Lower lobe of right lung (tissue), 2 donors: Measurements from ENCODE around the gene PEX11G. TPM values are rescaled to one million over a fixed set of nuclear protein-coding genes. Genes with fewer than 3 reads are reported as not detected.

Source experiments
- ATAC-seq, 2 donors: fragments of 200-7000 bp; cut with Tn5 transposase; one replicate each; pipeline ENCODE4 v1.9.1; 2020 to 2022; ENCODE audit warnings: mild to moderate bottlenecking in 2 of 2, moderate library complexity in 2 of 2
- DNase-seq: peaks from one replicate; pipeline ENCODE4 v3.0.0-alpha.2; 2020
- H3K27ac ChIP-seq: fragments of 200-600 bp; one replicate; pipeline ENCODE4 v1.8.0; 2022
- H3K27me3 ChIP-seq: fragments of 200-600 bp; one replicate; pipeline ENCODE4 v1.8.0; 2022; ENCODE audit warnings: low read depth
- H3K36me3 ChIP-seq: fragments of 200-600 bp; one replicate; pipeline ENCODE4 v1.8.0; 2022; ENCODE audit warnings: mild to moderate bottlenecking
- H3K4me1 ChIP-seq: fragments of 200-600 bp; one replicate; pipeline ENCODE4 v1.8.0; 2022
- H3K4me3 ChIP-seq: fragments of 200-600 bp; one replicate; pipeline ENCODE4 v1.8.0; 2022; ENCODE audit warnings: mild to moderate bottlenecking
- H3K9me3 ChIP-seq: fragments of 200-600 bp; one replicate; pipeline ENCODE4 v1.8.0; 2022
- CTCF ChIP-seq: fragments of 200-600 bp; IDR thresholded peaks from one replicate; pipeline ENCODE4 v1.8.0; 2022; ENCODE audit warnings: antibody characterized with exemption, mild to moderate bottlenecking
- intact Hi-C: fragments of 100-400 bp; cut with DNase I; formaldehyde crosslinking; loops from one replicate; pipeline ENCODE4 v1.11.0; 2022
- total RNA-seq: library from RNA; stranded (reverse); fragmentation: NEBNext Ultra II Directional; extraction: Animal tissue kit (Norgen Biotek cat#: 25700); gene quantifications from one replicate; pipeline ENCODE4 v1.2.1, GENCODE V29; 2021
- donor health status: DM: no; HTN: yes; CAD: no; lungs with severe emphysema.

Gene PEX11G
- total RNA-seq, 1 donor from 2014 or later: 3.8 TPM

DNA sequence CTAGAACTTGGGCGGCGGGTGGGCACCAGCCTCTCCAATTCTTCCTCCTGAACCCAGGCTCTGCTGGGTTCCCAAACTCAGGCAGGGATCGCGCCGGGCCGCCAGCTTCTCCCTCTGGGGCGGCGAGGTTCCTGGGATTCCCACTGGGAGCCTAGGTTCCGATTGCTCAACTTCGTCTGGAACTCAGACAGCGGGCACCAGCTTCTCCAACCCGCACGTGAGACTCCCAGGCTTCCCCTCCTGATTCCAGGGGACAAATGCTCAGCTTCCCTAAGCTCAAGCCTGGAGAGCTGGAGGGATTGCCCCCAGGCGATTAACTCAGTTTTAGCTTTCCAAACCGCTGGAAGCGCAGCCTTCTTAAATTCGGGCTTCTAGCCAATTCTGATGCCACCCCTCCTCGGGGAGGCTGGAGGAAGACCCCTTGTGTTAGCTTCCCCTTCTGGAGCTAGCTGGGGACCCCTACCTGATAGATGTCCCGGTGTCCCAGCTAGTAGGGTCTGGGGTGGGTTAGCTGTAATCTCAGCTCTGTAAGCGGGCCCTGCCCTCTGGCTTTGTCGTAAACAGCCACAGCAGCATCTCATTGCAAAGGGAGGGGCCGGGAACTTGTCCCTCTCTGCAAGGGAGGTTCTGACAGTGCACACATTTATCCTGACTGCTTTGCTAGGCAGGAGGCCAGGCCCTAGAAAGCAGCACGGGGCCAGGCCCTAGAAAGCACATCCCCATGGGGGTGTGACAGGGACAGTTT, 34.3 kb upstream of the PEX11G start:
- H3K4me3 ChIP-seq: peak overlapping the region; percentile 97
- TF ChIP-seq CTCF: no peak
- intact Hi-C loops: no loop called here
- H3K36me3 ChIP-seq: peaks cover 39% of the 10 kb centered on the region
- peaks cover 23% of the 10 kb centered on the region for H3K4me1 ChIP-seq
- ATAC-seq (peak in 1 of 2 donors; percentile 1), DNase-seq (peak; percentile 51)
- no peaks in the 10 kb centered on the region for H3K27me3 ChIP-seq
- no peaks in the 10 kb centered on the region for H3K9me3 ChIP-seq
- peak overlapping the region; percentile 80 for H3K27ac ChIP-seq

DNA sequence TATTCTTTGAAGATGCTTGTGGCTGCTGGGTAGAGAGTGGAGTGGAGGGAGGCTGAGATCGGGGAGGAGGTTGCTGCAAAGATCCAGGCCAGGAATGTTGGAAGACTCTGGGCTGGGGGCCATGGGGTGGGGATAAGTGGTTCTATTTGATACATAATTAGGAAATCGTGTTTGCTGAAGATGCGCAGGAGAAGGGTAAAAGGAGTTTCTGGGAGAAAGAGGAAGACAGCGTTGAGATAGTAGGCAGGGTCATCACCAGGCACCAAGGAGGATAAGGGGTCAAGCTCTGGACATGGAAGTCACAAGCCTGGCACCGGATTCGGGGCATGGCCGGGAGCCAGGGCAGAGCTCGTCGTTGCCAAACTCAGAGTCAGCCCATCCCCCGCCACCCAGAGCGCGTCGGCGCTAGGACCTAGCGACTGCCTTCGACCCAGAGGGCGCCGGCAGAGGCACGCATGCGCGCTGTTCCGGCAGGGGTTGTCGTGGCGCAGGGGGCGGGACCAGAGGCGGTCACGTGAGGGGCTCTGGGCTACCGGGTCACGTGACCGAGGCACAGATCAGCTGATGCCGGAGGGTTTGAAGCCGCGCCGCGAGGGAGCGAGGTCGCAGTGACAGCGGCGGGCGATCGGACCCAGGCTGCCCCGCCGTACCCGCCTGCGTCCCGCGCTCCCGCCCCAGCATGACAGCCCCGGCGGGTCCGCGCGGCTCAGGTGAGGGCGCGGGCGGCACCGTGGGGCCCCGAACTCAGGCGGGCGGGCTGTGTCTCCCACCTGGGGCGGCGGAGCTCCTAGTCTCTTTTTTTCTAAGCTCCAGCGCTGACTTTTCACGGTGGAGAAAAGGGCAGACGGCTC, 33.5 kb upstream of the PEX11G start, which contains the start of gene MCOLN1:
MCOLN1 (plus strand) TSS at position 553 of the 851 bp plus-strand sequence; CDS start at position 680, 127 bp downstream.
- Histone ChIP-seq H3K4me1 (peaks cover 26% of the 10 kb centered on the region), H3K27ac (peak within 1 kb of the TSS; percentile 80), H3K4me3 (peak within 1 kb of the TSS; percentile 97), H3K9me3 (no peaks in the 10 kb centered on the region), H3K27me3 (no peaks in the 10 kb centered on the region), H3K36me3 (peaks cover 33% of the 10 kb centered on the region)
- intact Hi-C loops: no loop called here
- peak; percentile 100 for DNase-seq
- TF ChIP-seq CTCF: no peak
- ATAC-seq: peak; percentile 92 to 97

GRCh38 chr19:7521551-7522071, 32.8 kb upstream of the PEX11G start:
- Histone ChIP-seq H3K27ac (peak overlapping the region; percentile 80), H3K4me1 (peaks cover 33% of the 10 kb centered on the region), H3K27me3 (no peaks in the 10 kb centered on the region), H3K36me3 (peaks cover 26% of the 10 kb centered on the region), H3K9me3 (no peaks in the 10 kb centered on the region), H3K4me3 (peak overlapping the region; percentile 97)
- DNase-seq: no peak
- ATAC-seq: no peak
- TF ChIP-seq CTCF: no peak
- intact Hi-C loops: no loop called here

DNA sequence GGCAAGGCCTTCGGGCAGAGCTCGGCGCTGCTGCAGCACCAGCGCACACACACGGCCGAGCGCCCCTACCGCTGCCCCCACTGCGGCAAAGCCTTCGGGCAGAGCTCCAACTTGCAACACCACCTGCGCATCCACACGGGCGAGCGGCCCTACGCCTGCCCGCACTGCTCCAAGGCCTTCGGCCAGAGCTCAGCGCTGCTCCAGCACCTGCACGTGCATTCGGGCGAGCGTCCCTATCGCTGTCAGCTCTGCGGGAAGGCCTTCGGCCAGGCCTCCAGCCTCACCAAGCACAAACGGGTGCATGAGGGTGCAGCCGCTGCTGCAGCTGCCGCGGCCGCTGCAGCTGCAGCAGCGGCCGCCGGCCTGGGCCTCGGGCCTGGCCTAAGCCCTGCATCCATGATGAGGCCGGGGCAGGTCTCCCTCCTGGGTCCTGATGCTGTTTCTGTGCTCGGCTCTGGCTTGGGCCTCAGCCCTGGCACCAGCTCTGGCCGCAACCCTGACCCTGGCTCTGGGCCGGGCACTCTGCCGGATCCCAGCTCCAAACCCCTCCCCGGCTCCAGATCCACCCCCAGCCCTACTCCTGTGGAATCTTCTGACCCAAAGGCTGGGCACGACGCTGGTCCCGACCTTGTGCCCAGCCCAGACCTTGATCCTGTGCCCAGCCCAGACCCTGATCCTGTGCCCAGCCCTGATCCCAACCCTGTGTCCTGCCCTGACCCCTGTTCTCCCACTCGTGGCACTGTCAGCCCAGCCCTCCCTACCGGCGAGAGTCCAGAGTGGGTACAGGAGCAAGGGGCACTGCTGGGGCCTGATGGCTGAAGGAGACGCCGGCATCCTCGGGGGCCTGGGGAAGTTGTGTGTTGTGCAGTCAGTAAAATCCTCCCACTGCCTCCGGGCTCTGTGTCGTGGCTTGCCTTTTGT, 31.6 kb upstream of the PEX11G start:
- TF ChIP-seq CTCF: no peak
- intact Hi-C loops: no loop called here
- no peak for ATAC-seq

More for the DNA sequence above, 31.6 kb upstream of the PEX11G start:
- Histone ChIP-seq H3K36me3 (peaks cover 14% of the 10 kb centered on the region), H3K27me3 (no peaks in the 10 kb centered on the region), H3K4me3 (no peak overlapping the region), H3K27ac (no peak overlapping the region), H3K4me1 (peaks cover 36% of the 10 kb centered on the region), H3K9me3 (no peaks in the 10 kb centered on the region)
- DNase-seq: no peak
